Left ventricle myocardium superior (tissue), 1 donor: Measurements from ENCODE around the gene ARGLU1. TPM values are rescaled to one million over a fixed set of nuclear protein-coding genes. Genes with fewer than 3 reads are reported as not detected.

ENCODE experiments used
- ATAC-seq: fragments of 200-7000 bp; cut with Tn5 transposase; one replicate; pipeline ENCODE4 v1.9.1; 2020; ENCODE audit warnings: mild to moderate bottlenecking, moderate library complexity
- DNase-seq: peaks from one replicate; pipeline ENCODE4 v3.0.0-alpha.2; 2020
- intact Hi-C: fragments of 100-400 bp; cut with micrococcal nuclease; formaldehyde crosslinking; loops from one replicate; pipeline ENCODE4 v1.11.0; 2022
- total RNA-seq: library from RNA; stranded (reverse); fragmentation: NEBNext Ultra II Directional; extraction: Animal tissue kit (Norgen Biotek cat#: 25700); gene quantifications from one replicate; pipeline ENCODE4 v1.2.1, GENCODE V29; 2021
- donor health status: DM: no; HTN: yes; CAD: no; lungs with severe emphysema.

The ARGLU1 gene
- total RNA-seq, 1 donor from 2014 or later, result 32.4 TPM

GRCh38 chr13:106530171-106530851, 37.6 kb downstream of the ARGLU1 start:
- DNase-seq, result no peak
- ATAC-seq, result no peak
- intact Hi-C loops, result loop anchor here (10.0 kb wide), 1 partner anchor 1956 kb away; no protein-coding TSS in a partner anchor

GRCh38 chr13:106529415-106530170, 38.3 kb downstream of the ARGLU1 start:
- DNase-seq (no peak), ATAC-seq (no peak)
- intact Hi-C loops, result loop anchor here (10.0 kb wide), 1 partner anchor 1955 kb away; no protein-coding TSS in a partner anchor

- intact Hi-C loops, result no loop called here
- no peak for ATAC-seq
- DNase-seq, result no peak
These were observed 39.1 kb downstream of the ARGLU1 start for GRCh38 chr13:106528718-106529414.

GRCh38 chr13:106527826-106528225, 40.1 kb downstream of the ARGLU1 start:
- ATAC-seq (no peak), DNase-seq (no peak)
- intact Hi-C loops, result no loop called here

GRCh38 chr13:106527445-106527801, 40.5 kb downstream of the ARGLU1 start:
- ATAC-seq (no peak), DNase-seq (no peak)
- intact Hi-C loops, result no loop called here

- intact Hi-C loops, result no loop called here
- ATAC-seq, result no peak
- DNase-seq, result no peak
These were observed 41.0 kb downstream of the ARGLU1 start for GRCh38 chr13:106526738-106527444.

GRCh38 chr13:106525865-106526264, 42.1 kb downstream of the ARGLU1 start:
- intact Hi-C loops, result no loop called here
- ATAC-seq (no peak), DNase-seq (no peak)

- ATAC-seq (no peak), DNase-seq (no peak)
- intact Hi-C loops, result no loop called here
These were observed 43.8 kb downstream of the ARGLU1 start for GRCh38 chr13:106524108-106524507.

- DNase-seq (no peak), ATAC-seq (no peak)
- intact Hi-C loops, result no loop called here
These were observed 44.4 kb downstream of the ARGLU1 start for GRCh38 chr13:106523576-106523975.

- intact Hi-C loops, result no loop called here
- DNase-seq (no peak), ATAC-seq (no peak)
These were observed 44.9 kb downstream of the ARGLU1 start for GRCh38 chr13:106522898-106523525.

GRCh38 chr13:106522112-106522705, 45.7 kb downstream of the ARGLU1 start:
- ATAC-seq (no peak), DNase-seq (no peak)
- intact Hi-C loops, result no loop called here

- DNase-seq, result no peak
- intact Hi-C loops, result no loop called here
- no peak for ATAC-seq
These were observed 46.7 kb downstream of the ARGLU1 start for GRCh38 chr13:106521095-106521799.

- intact Hi-C loops, result no loop called here
- DNase-seq (no peak), ATAC-seq (no peak)
These were observed 47.5 kb downstream of the ARGLU1 start for GRCh38 chr13:106520251-106521054.

GRCh38 chr13:106518512-106518911, 49.4 kb downstream of the ARGLU1 start:
- DNase-seq, result no peak
- intact Hi-C loops, result no loop called here
- ATAC-seq, result no peak

GRCh38 chr13:106517109-106517847, 50.7 kb downstream of the ARGLU1 start:
- intact Hi-C loops, result no loop called here
- DNase-seq, result no peak
- no peak for ATAC-seq

- DNase-seq (no peak), ATAC-seq (no peak)
- intact Hi-C loops, result no loop called here
These were observed 52.2 kb downstream of the ARGLU1 start for GRCh38 chr13:106515635-106516254.
